ENCODE measurements around the gene TRIP12. TPM values are rescaled to one million over a fixed set of nuclear protein-coding genes. Genes with fewer than 3 reads are reported as not detected.

The TRIP12 gene
- polyA plus RNA-seq, 3 donors, result 22.2 to 56.7 (median 44.0) TPM

- no peaks in the 10 kb centered on the region for H3K79me2 ChIP-seq (ENCODE audit: insufficient read depth, low read length)
- H4K20me1 ChIP-seq (ENCODE audit: insufficient read depth, low read length), result no peaks in the 10 kb centered on the region
- no peaks in the 10 kb centered on the region for H3K27me3 ChIP-seq (ENCODE audit: control insufficient read depth in 2 of 2, insufficient read depth in 2 of 2, low read length in 2 of 2)
- no peak overlapping the region for H2AFZ ChIP-seq (ENCODE audit: insufficient read depth, low read depth, low read length, poor library complexity, severe bottlenecking)
- no peaks in the 10 kb centered on the region for H3K36me3 Mint-ChIP-seq
- no peak overlapping the region for H3K4me3 Mint-ChIP-seq
- no peaks in the 10 kb centered on the region for H3K4me1 ChIP-seq (ENCODE audit: control insufficient read depth in 1 of 2, insufficient read depth in 2 of 2, low read length in 2 of 2)
- WGBS (ENCODE audit: insufficient coverage), result 75% methylated on average over 2 of the region's 5 CpGs
- H3K27ac ChIP-seq (ENCODE audit: low read depth in 1 of 2, low read length in 2 of 2), result no peak overlapping the region
- H3K9ac ChIP-seq (ENCODE audit: insufficient read depth, low read length, poor library complexity, severe bottlenecking), result no peak overlapping the region
- H3K27me3 Mint-ChIP-seq (ENCODE audit: low read depth in 3 of 3), result peaks cover 3 to 8% (median 3%) of the 10 kb centered on the region in 3 donors
- no peaks in the 10 kb centered on the region for H3K36me3 ChIP-seq (replicated peaks in 1 of 2; ENCODE audit: control insufficient read depth in 1 of 2, insufficient read depth in 2 of 2, low read length in 2 of 2)
- TF ChIP-seq CTCF (IDR thresholded peaks at IDR 0.05), result no peak
- intact Hi-C loops (cut with micrococcal nuclease), result no loop called here
- H3K4me3 ChIP-seq (replicated peaks in 1 of 3; ENCODE audit: low read depth in 2 of 3, low read length in 3 of 3), result no peak overlapping the region
- DNase-seq, result no peak
- H3K9me3 Mint-ChIP-seq, result peaks cover 0 to 10% (median 3%) of the 10 kb centered on the region in 7 donors
- H3K27ac Mint-ChIP-seq, result no peak overlapping the region
- H3K4me2 ChIP-seq (replicated peaks; ENCODE audit: extremely low read depth, low read length, poor library complexity, severe bottlenecking), result no peak overlapping the region
- H3K9me3 ChIP-seq (replicated peaks in 1 of 2; ENCODE audit: control insufficient read depth in 1 of 2, insufficient read depth in 1 of 2, low read length in 2 of 2), result peaks cover 4 to 11% of the 10 kb centered on the region in 2 donors
- no peaks in the 10 kb centered on the region for H3K4me1 Mint-ChIP-seq
Measured at GRCh38 chr2:229731363-229731762, 190.4 kb downstream of the TRIP12 start.

- no peak for TF ChIP-seq CTCF (IDR thresholded peaks at IDR 0.05)
- no peak overlapping the region for H3K4me3 Mint-ChIP-seq
- H3K9me3 Mint-ChIP-seq, result peaks cover 0 to 4% (median 3%) of the 10 kb centered on the region in 7 donors
- no peaks in the 10 kb centered on the region for H3K4me1 ChIP-seq (ENCODE audit: control insufficient read depth in 1 of 2, insufficient read depth in 2 of 2, low read length in 2 of 2)
- intact Hi-C loops (cut with micrococcal nuclease), result no loop called here
- no peak overlapping the region for H3K4me3 ChIP-seq (replicated peaks in 1 of 3; ENCODE audit: low read depth in 2 of 3, low read length in 3 of 3)
- no peaks in the 10 kb centered on the region for H3K9me3 ChIP-seq (replicated peaks in 1 of 2; ENCODE audit: control insufficient read depth in 1 of 2, insufficient read depth in 1 of 2, low read length in 2 of 2)
- H3K79me2 ChIP-seq (ENCODE audit: insufficient read depth, low read length), result no peaks in the 10 kb centered on the region
- no peak overlapping the region for H3K27ac ChIP-seq (ENCODE audit: low read depth in 1 of 2, low read length in 2 of 2)
- no peak overlapping the region for H3K9ac ChIP-seq (ENCODE audit: insufficient read depth, low read length, poor library complexity, severe bottlenecking)
- peaks cover 3 to 7% (median 4%) of the 10 kb centered on the region in 3 donors for H3K27me3 Mint-ChIP-seq (ENCODE audit: low read depth in 3 of 3)
- H3K27ac Mint-ChIP-seq, result no peak overlapping the region
- H4K20me1 ChIP-seq (ENCODE audit: insufficient read depth, low read length), result no peaks in the 10 kb centered on the region
- no peaks in the 10 kb centered on the region for H3K36me3 Mint-ChIP-seq
- H2AFZ ChIP-seq (ENCODE audit: insufficient read depth, low read depth, low read length, poor library complexity, severe bottlenecking), result no peak overlapping the region
- peaks cover under 1% of the 10 kb centered on the region for H3K4me1 Mint-ChIP-seq
- no peaks in the 10 kb centered on the region for H3K36me3 ChIP-seq (replicated peaks in 1 of 2; ENCODE audit: control insufficient read depth in 1 of 2, insufficient read depth in 2 of 2, low read length in 2 of 2)
- H3K27me3 ChIP-seq (ENCODE audit: control insufficient read depth in 2 of 2, insufficient read depth in 2 of 2, low read length in 2 of 2), result no peaks in the 10 kb centered on the region
- no peak overlapping the region for H3K4me2 ChIP-seq (replicated peaks; ENCODE audit: extremely low read depth, low read length, poor library complexity, severe bottlenecking)
- peak in 1 of 3 donors; percentile 12 for DNase-seq
Measured at GRCh38 chr2:229728370-229728769, 193.4 kb downstream of the TRIP12 start.
